Pancreas (tissue), 10 donors: ENCODE data around the gene LRRC56. TPM values are rescaled to one million over a fixed set of nuclear protein-coding genes. Genes with fewer than 3 reads are reported as not detected.
"Not testable (repeated sequence)": the region's sequence is repeated elsewhere in the genome, so short reads cannot be mapped to it uniquely, and the experiment has no call there.

Experiments used
- ATAC-seq, 4 donors: fragments of 200-7000 bp; cut with Tn5 transposase; one replicate each; pipeline versions ENCODE4 v1.8.0 to v1.9.1; 2020; ENCODE audit warnings: mild to moderate bottlenecking in 4 of 4, moderate library complexity in 4 of 4
- DNase-seq, 6 donors: peaks; one replicate each; pipeline ENCODE4 v3.0.0-alpha.2; 2020
- FAIRE-seq: peaks from 2 replicates; lab custom pipeline; 2012; peaks lifted over from hg19 to GRCh38; lab: Jason Lieb, UNC
- H3K27ac ChIP-seq, 4 donors: fragments of 200-600 bp; sonication (generic); 1 replicate in 3 of 4; 2 replicates in 1 of 4; pipeline versions ENCODE4 v1.5.0 to v1.8.0; 2020
- H3K27me3 ChIP-seq, 4 donors: fragments of 200-600 bp; one replicate each; pipeline ENCODE4 v1.8.0; 2021
- H3K36me3 ChIP-seq, 3 donors: fragments of 200-600 bp; sonication (generic) in 1 of 3; one replicate each; pipeline versions ENCODE4 v1.5.0 to v1.8.0; 2020 to 2021
- H3K4me1 ChIP-seq, 3 donors: fragments of 200-600 bp; one replicate each; pipeline ENCODE4 v1.8.0; 2021
- H3K4me3 ChIP-seq, 4 donors: fragments of 200-600 bp; sonication (generic) in 2 of 4; one replicate each; pipeline versions ENCODE4 v1.5.0 to v1.8.0; 2020 to 2021
- H3K9me3 ChIP-seq, 4 donors: fragments of 200-600 bp; one replicate each; pipeline ENCODE4 v1.8.0; 2021
- WGBS, 2 donors: extraction: QIAGEN DNeasy Blood & Tissue Kit; methylation state at CpG; one replicate each; pipeline ENCODE4 v1.1.7; 2013; 5-methylcytosine and 5-hydroxymethylcytosine counted together
- intact Hi-C, 3 donors: fragments of 100-400 bp; cut with DNase I; formaldehyde crosslinking; loops; one replicate each; pipeline versions ENCODE4 v1.11.1 to v1.14.2; 2022
- polyA plus RNA-seq, 2 donors: library from polyadenylated mRNA; stranded (reverse); fragments of 200-250 nt; gene quantifications; one replicate each; pipeline ENCODE4 v1.2.3, GENCODE V29; 2013
- total RNA-seq, 6 donors: library from RNA; stranded (reverse); fragmentation: NEBNext Ultra II Directional in 4 of 6; extraction: Animal tissue kit (Norgen Biotek cat#: 25700) in 4 of 6; gene quantifications; one replicate each; pipeline versions ENCODE4 v1.2.1 to v1.2.4, GENCODE V29; 2021 to 2023
- TF ChIP-seq, protein P1 (sequence below), 4 donors: fragments of 200-600 bp; sonication (generic) in 3 of 4; IDR thresholded peaks; one replicate each; pipeline versions ENCODE4 v1.5.0 to v1.8.0; 2021; ENCODE audit warnings: antibody characterized with exemption in 4 of 4
- donor health status: healthy with polysubstance abuse.
- donor health status: DM: no; HTN: no; CAD: no; lungs with moderate emphysema.
- donor health status: DM: no; HTN: no; CAD: no.
- donor health status: control.
- donor health status: control.
- donor health status: Bipolar disorder and iron deficiency.
- donor health status: DM: yes; HTN: yes; CAD: no.
- donor health status: DM: no; HTN: no; CAD: no.
- donor health status: DM: no; HTN: no; CAD: no.
- donor health status: DM: yes; HTN: yes; CAD: no.

LRRC56 gene
- total and polyA plus RNA-seq, 8 donors = 0.98 to 7.3 (median 1.8) TPM

GRCh38 chr11:515131-515530, 22.2 kb upstream of the LRRC56 start:
- Histone ChIP-seq H3K4me1 (peaks cover 0 to 4% (median 0%) of the 10 kb centered on the region in 3 donors), H3K36me3 (no peaks in the 10 kb centered on the region), H3K9me3 (no peaks in the 10 kb centered on the region), H3K27ac (no peak overlapping the region), H3K27me3 (no peaks in the 10 kb centered on the region), H3K4me3 (no peak overlapping the region)
- 91 to 93% methylated on average over 6 of the region's 6 CpGs for WGBS, 2 donors
- TF ChIP-seq, protein P1, sequence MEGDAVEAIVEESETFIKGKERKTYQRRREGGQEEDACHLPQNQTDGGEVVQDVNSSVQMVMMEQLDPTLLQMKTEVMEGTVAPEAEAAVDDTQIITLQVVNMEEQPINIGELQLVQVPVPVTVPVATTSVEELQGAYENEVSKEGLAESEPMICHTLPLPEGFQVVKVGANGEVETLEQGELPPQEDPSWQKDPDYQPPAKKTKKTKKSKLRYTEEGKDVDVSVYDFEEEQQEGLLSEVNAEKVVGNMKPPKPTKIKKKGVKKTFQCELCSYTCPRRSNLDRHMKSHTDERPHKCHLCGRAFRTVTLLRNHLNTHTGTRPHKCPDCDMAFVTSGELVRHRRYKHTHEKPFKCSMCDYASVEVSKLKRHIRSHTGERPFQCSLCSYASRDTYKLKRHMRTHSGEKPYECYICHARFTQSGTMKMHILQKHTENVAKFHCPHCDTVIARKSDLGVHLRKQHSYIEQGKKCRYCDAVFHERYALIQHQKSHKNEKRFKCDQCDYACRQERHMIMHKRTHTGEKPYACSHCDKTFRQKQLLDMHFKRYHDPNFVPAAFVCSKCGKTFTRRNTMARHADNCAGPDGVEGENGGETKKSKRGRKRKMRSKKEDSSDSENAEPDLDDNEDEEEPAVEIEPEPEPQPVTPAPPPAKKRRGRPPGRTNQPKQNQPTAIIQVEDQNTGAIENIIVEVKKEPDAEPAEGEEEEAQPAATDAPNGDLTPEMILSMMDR (IDR thresholded peaks at IDR 0.05) = no peak
- FAIRE-seq = no peak
- ATAC-seq = no peak
- no peak for DNase-seq
- intact Hi-C loops = no loop called here

DNA sequence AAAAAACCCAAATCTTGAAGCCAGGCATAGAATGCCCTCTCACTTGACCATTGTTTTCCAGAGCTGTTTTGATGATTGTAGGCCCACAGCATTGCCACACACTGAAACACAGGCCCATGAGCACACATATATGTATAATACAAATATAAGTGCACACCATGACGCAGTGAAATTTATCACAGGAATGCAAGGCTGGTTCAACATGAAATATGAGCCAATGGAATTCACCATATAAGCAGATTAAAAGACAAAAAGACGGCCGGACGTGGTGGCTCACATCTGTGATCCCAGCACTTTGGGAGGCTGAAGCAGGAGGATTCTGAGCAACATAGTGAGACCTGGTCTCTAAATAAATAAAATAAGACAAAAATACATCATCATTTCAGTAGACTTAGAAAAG, 20.9 kb upstream of the LRRC56 start:
- no peaks in the 10 kb centered on the region for H3K9me3 ChIP-seq
- ATAC-seq = no peak
- intact Hi-C loops = no loop called here
- WGBS, 2 donors = 94 to 98% methylated on average over 4 of the region's 4 CpGs
- no peak overlapping the region for H3K27ac ChIP-seq
- H3K4me3 ChIP-seq = no peak overlapping the region
- FAIRE-seq = no peak
- H3K36me3 ChIP-seq = no peaks in the 10 kb centered on the region
- DNase-seq = no peak
- peaks cover 0 to 4% (median 0%) of the 10 kb centered on the region in 3 donors for H3K4me1 ChIP-seq
- TF ChIP-seq, protein P1 (IDR thresholded peaks at IDR 0.05) = no peak
- no peaks in the 10 kb centered on the region for H3K27me3 ChIP-seq

DNA sequence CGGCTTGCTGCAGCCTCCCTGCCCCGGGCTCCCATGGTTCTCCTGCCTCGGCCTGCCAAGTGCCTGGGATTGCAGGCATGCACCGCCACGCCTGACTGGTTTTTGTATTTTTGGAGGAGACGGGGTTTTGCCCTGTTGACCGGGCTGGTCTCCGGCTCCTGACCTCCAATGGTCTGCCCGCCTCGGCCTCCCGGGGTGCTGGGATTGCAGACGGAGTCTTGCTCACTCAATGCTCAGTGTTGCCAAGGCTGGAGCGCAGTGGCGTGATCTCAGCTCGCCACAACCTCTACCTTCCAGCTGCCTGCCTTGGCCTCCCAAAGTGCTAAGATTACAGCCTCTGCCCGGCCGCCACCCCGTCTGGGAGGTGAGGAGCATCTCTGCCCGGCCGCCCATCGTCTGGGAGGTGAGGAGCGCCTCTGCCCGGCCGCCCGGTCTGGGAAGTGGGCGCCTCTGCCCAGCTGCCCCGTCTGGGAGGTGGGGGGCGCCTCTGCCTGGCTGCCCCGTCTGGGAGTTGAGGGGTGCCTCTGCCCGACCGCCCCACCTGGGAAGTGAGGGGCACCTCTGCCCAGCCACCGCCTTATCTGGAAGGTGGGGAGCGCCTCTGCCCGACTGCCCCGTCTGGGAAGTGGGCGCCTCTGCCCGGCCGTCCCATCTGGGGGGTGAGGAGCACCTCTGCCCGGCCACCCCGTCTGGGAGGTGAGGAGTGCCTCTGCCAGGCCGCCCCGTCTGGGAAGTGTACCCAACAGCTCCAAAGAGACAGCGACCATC, 20.2 kb upstream of the LRRC56 start:
- DNase-seq = peak in 2 of 6 donors; percentile 48 to 78
- H3K9me3 ChIP-seq, H3K4me1 ChIP-seq, H3K36me3 ChIP-seq, intact Hi-C loops, ATAC-seq, H3K27me3 ChIP-seq, H3K27ac ChIP-seq, FAIRE-seq, H3K4me3 ChIP-seq: not testable (repeated sequence)
- 96 to 98% methylated on average over 40 to 43 of the region's 43 CpGs for WGBS, 2 donors

DNA sequence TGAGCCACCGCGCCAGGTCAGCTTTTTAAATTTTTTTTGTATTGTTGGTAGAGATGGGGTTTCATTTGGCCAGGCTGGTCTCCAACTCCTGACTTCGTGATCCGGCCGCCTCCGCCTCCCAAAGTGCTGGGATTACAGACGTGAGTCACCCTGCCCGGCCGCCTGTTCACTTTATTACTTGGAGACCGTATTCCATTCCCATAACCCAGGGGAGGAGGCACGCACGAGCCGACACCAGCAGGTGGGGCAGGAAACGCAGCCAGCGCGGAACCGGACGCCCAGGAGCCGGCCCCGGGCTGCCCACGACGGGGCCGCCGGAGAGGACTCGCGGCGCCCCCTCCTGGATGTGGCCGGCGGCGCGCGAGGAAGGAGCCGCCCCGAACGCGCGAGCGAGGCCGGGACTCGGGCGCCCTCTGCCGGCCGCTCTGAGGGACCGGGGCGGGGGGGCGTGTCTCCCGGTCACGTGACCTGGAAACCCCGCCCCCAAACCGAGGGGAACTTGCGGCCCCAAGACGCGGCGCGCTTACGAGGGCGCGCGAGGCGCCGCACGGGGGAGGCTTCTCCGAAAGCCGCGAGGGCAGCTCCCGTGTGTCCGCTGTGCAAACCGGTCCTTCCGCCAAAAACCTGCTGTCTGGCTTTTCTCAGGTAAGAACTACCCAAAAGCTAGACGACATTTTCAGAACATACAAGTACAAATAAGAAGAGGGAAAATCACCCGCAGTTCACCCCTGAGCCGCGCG, 18.7 kb upstream of the LRRC56 start:
- peak; percentile 96 to 99 (median 98) for ATAC-seq
- 7% methylated on average over 70 to 74 of the region's 74 CpGs for WGBS, 2 donors
- TF ChIP-seq, protein P1 (IDR thresholded peaks at IDR 0.05) = peak; percentile 99 to 100 (median 100)
- H3K36me3 ChIP-seq = no peaks in the 10 kb centered on the region
- FAIRE-seq = no peak
- no peaks in the 10 kb centered on the region for H3K27me3 ChIP-seq
- H3K4me3 ChIP-seq = peak overlapping the region in 1 of 4 donors; percentile 14
- H3K4me1 ChIP-seq = peaks cover 0 to 4% (median 0%) of the 10 kb centered on the region in 3 donors
- no peaks in the 10 kb centered on the region for H3K9me3 ChIP-seq
- H3K27ac ChIP-seq = peak overlapping the region; percentile 61 to 88 (median 64)
- intact Hi-C loops = no loop called here
- DNase-seq = peak; percentile 83 to 98 (median 95)

- ATAC-seq = no peak
- no peak overlapping the region for H3K27ac ChIP-seq
- WGBS, 2 donors = 92 to 93% methylated on average over 39 of the region's 39 CpGs
- TF ChIP-seq, protein P1 (IDR thresholded peaks at IDR 0.05) = no peak
- peaks cover 0 to 4% (median 0%) of the 10 kb centered on the region in 3 donors for H3K4me1 ChIP-seq
- FAIRE-seq = no peak
- intact Hi-C loops = no loop called here
- H3K9me3 ChIP-seq = no peaks in the 10 kb centered on the region
- H3K27me3 ChIP-seq = no peaks in the 10 kb centered on the region
- DNase-seq = peak in 1 of 6 donors; percentile 64
- H3K36me3 ChIP-seq = no peaks in the 10 kb centered on the region
- no peak overlapping the region for H3K4me3 ChIP-seq
These were observed 16.7 kb upstream of the LRRC56 start for GRCh38 chr11:520428-521176.
